Stomach (tissue), 4 donors: ENCODE results near the gene KCNMB4.

ENCODE experiments used
- CTCF ChIP-seq, 7 experiments: fragments of 450-650 bp in 4 of 7; fragments of 200-600 bp in 3 of 7; sonication (generic) in 3 of 7; IDR thresholded peaks; one replicate each; pipeline ENCODE4 v1.5.1; 2016 to 2019; ENCODE audit warnings: antibody characterized with exemption in 7 of 7, control low read depth in 2 of 7, mild to moderate bottlenecking in 1 of 7
- EP300 ChIP-seq: sonication (generic); formaldehyde crosslinking; IDR thresholded peaks from one replicate; pipeline ENCODE4 v1.6.1; 2017; ENCODE audit warnings: antibody characterized with exemption
- POLR2A ChIP-seq, 4 donors: fragments of 450-650 bp; IDR thresholded peaks; one replicate each; pipeline ENCODE4 v1.6.1; 2016; ENCODE audit warnings: antibody characterized with exemption in 4 of 4, control low read depth in 2 of 4, mild to moderate bottlenecking in 1 of 4, moderate library complexity in 1 of 4
- POLR2AphosphoS5 ChIP-seq, 3 donors: sonication (generic); formaldehyde crosslinking; IDR thresholded peaks; one replicate each; pipeline ENCODE4 v1.6.1; 2016; ENCODE audit warnings: antibody characterized with exemption in 3 of 3

GRCh38 chr12:70365648-70366518 is at the start of gene KCNMB4:
- no peak for TF ChIP-seq CTCF (IDR thresholded peaks at IDR 0.05)
- no peak for TF ChIP-seq POLR2A (IDR thresholded peaks at IDR 0.05)
- no peak for TF ChIP-seq POLR2AphosphoS5 (IDR thresholded peaks at IDR 0.05)
- no peak for TF ChIP-seq EP300
